Neural cell (in vitro differentiated cells): Measurements from ENCODE around the gene DNAH6.

Source experiments
- EP300 ChIP-seq: fragments of 450-650 bp; conservative IDR thresholded peaks from 2 replicates; pipeline ENCODE4 v1.6.1; 2014; ENCODE audit warnings: antibody characterized with exemption, mild to moderate bottlenecking, moderate library complexity; ENCODE audit not compliant: poor library complexity, severe bottlenecking
- MXI1 ChIP-seq: fragments of 450-650 bp; conservative IDR thresholded peaks from 2 replicates; pipeline ENCODE4 v1.6.1; 2014; ENCODE audit warnings: antibody characterized with exemption, mild to moderate bottlenecking; ENCODE audit not compliant: poor library complexity, severe bottlenecking
- POLR2AphosphoS5 ChIP-seq: IDR thresholded peaks from 2 replicates; pipeline ENCODE4 v1.6.1; 2012
- RAD21 ChIP-seq: fragments of 450-650 bp; conservative IDR thresholded peaks from 2 replicates; pipeline ENCODE4 v1.6.1; 2014; ENCODE audit warnings: antibody characterized with exemption, mild to moderate bottlenecking, moderate library complexity
- SMC3 ChIP-seq: fragments of 450-650 bp; conservative IDR thresholded peaks from 2 replicates; pipeline ENCODE4 v1.6.1; 2014; ENCODE audit warnings: antibody characterized with exemption, mild to moderate bottlenecking, moderate library complexity; ENCODE audit not compliant: poor library complexity
- TAF1 ChIP-seq: IDR thresholded peaks from 2 replicates; pipeline ENCODE4 v1.6.1; 2012; ENCODE audit warnings: low read depth
- TF ChIP-seq, protein P1 (sequence below): fragments of 450-650 bp; IDR thresholded peaks from 2 replicates; pipeline ENCODE4 v1.5.1; 2014; ENCODE audit warnings: antibody characterized with exemption, mild to moderate bottlenecking, moderate library complexity; ENCODE audit not compliant: poor library complexity, severe bottlenecking

DNA sequence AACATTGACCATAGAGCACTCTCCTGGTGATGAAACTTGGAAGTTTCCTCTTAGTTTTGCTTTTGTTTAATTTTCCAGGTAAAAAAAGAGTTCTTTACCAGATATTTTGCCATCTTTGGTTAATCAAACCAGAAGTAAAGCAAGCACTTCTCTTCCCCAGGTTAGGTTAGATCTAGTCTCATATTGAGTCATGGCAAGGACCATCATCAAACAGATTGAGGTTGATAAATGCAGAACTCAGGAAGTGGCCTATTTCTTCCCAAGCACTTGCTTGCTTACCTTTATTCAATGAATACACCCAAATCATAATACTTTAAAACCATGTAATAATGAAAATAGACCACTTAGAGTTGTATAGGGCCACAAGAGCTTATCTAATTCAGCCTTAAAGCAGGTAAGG is 23.4 kb downstream of the DNAH6 start:
- no peak for TF ChIP-seq SMC3
- no peak for TF ChIP-seq POLR2AphosphoS5
- TF ChIP-seq, protein P1, sequence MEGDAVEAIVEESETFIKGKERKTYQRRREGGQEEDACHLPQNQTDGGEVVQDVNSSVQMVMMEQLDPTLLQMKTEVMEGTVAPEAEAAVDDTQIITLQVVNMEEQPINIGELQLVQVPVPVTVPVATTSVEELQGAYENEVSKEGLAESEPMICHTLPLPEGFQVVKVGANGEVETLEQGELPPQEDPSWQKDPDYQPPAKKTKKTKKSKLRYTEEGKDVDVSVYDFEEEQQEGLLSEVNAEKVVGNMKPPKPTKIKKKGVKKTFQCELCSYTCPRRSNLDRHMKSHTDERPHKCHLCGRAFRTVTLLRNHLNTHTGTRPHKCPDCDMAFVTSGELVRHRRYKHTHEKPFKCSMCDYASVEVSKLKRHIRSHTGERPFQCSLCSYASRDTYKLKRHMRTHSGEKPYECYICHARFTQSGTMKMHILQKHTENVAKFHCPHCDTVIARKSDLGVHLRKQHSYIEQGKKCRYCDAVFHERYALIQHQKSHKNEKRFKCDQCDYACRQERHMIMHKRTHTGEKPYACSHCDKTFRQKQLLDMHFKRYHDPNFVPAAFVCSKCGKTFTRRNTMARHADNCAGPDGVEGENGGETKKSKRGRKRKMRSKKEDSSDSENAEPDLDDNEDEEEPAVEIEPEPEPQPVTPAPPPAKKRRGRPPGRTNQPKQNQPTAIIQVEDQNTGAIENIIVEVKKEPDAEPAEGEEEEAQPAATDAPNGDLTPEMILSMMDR, result no peak
- TF ChIP-seq EP300, result no peak
- no peak for TF ChIP-seq RAD21
- no peak for TF ChIP-seq MXI1
- no peak for TF ChIP-seq TAF1
